ENCODE measurements around the gene ACOXL. TPM values are rescaled to one million over a fixed set of nuclear protein-coding genes. Genes with fewer than 3 reads are reported as not detected.

The ACOXL gene
- total and polyA plus RNA-seq, 2 donors (not counting 3 experiments of a cell fraction or from before 2014, with no cell fraction given): not detected

DNA sequence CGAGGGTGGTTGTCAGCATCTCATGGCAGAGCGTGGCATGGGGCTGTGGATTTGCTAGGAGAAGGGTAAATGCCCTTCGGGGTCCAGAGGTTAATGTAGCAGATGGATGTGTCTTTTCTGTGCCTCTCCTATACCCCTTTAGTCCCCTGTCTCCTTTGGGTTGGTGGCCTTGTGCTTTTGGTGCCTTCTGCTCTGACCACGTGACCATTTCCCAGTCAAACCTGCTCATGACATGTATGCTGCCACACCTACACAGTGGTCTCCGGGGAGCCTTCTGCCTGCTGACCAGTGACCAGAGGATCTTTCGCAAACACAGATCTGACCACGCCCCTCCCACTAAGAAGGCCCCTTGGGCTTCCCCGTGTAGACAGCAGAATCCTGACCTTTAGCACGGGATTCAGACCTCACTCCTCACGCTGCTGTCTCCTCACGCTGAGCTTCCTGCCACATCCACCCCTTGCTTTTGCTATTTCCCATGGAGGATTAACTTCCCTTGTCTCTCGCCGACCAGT lies 116.2 kb downstream of the ACOXL start:
- Histone ChIP-seq H3K9me1 (replicated peaks; ENCODE audit: control insufficient read depth, extremely low read depth, insufficient read depth, low read length) (no peaks in the 10 kb centered on the region), H3K4me1 (ENCODE audit: control insufficient read depth, extremely low read depth, insufficient read depth, low read length) (no peaks in the 10 kb centered on the region), H3K9me3 (replicated peaks; ENCODE audit: control insufficient read depth, insufficient read depth, low read length) (no peaks in the 10 kb centered on the region), H3K27ac (ENCODE audit: insufficient read depth, low read depth, low read length) (no peak overlapping the region), H4K20me1 (replicated peaks; ENCODE audit: control insufficient read depth, extremely low read depth, insufficient read depth, low read length) (no peaks in the 10 kb centered on the region), H2AFZ (ENCODE audit: low read depth, low read length) (no peak overlapping the region), H3K9ac (replicated peaks; ENCODE audit: extremely low read depth, insufficient read depth, low read length) (no peak overlapping the region), H3K4me3 (replicated peaks in 1 of 3; ENCODE audit: insufficient read depth in 1 of 3, low read depth in 1 of 3, low read length in 3 of 3) (no peak overlapping the region), H3K4me2 (ENCODE audit: insufficient read depth, low read length) (no peak overlapping the region), H3K27me3 (ENCODE audit: control insufficient read depth in 2 of 2, insufficient read depth in 2 of 2, low read length in 2 of 2) (peaks cover 3 to 7% of the 10 kb centered on the region in 2 experiments), H3K36me3 (ENCODE audit: control insufficient read depth in 2 of 2, extremely low read depth in 1 of 2, insufficient read depth in 2 of 2, low read length in 2 of 2) (no peaks in the 10 kb centered on the region), H3K79me2 (ENCODE audit: control insufficient read depth, insufficient read depth, low read length) (no peaks in the 10 kb centered on the region)
- dilution Hi-C loops (cut with MboI; ENCODE audit: extremely low pct_ligation_motif_present, low sequenced_read_pairs): no loop called here
- no peak for TF ChIP-seq FOS (IDR thresholded peaks at IDR 0.05; ENCODE audit: borderline replicate concordance, insufficient read depth, low read length)
- TF ChIP-seq JUN (IDR thresholded peaks at IDR 0.05; ENCODE audit: borderline replicate concordance, insufficient read depth, insufficient read length, low read depth): no peak
- TF ChIP-seq MYC (IDR thresholded peaks at IDR 0.05; ENCODE audit: low read depth, low read length): no peak
- TF ChIP-seq, protein P1, sequence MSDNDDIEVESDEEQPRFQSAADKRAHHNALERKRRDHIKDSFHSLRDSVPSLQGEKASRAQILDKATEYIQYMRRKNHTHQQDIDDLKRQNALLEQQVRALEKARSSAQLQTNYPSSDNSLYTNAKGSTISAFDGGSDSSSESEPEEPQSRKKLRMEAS (IDR thresholded peaks at IDR 0.05; ENCODE audit: insufficient read depth, insufficient read length): no peak
- no peak for TF ChIP-seq EZH2 (IDR thresholded peaks at IDR 0.05; ENCODE audit: borderline replicate concordance, low read depth, low read length, severe bottlenecking)
- TF ChIP-seq POLR2A (IDR thresholded peaks at IDR 0.05; ENCODE audit: low read depth, low read length): no peak
- TF ChIP-seq GATA2 (IDR thresholded peaks at IDR 0.05; ENCODE audit: insufficient read depth, insufficient read length, low read depth, low read length): no peak
- TF ChIP-seq, protein P2, sequence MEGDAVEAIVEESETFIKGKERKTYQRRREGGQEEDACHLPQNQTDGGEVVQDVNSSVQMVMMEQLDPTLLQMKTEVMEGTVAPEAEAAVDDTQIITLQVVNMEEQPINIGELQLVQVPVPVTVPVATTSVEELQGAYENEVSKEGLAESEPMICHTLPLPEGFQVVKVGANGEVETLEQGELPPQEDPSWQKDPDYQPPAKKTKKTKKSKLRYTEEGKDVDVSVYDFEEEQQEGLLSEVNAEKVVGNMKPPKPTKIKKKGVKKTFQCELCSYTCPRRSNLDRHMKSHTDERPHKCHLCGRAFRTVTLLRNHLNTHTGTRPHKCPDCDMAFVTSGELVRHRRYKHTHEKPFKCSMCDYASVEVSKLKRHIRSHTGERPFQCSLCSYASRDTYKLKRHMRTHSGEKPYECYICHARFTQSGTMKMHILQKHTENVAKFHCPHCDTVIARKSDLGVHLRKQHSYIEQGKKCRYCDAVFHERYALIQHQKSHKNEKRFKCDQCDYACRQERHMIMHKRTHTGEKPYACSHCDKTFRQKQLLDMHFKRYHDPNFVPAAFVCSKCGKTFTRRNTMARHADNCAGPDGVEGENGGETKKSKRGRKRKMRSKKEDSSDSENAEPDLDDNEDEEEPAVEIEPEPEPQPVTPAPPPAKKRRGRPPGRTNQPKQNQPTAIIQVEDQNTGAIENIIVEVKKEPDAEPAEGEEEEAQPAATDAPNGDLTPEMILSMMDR (IDR thresholded peaks at IDR 0.05; ENCODE audit: extremely low read depth in 1 of 2, insufficient read depth in 1 of 2, low read depth in 1 of 2, low read length in 2 of 2): no peak
- TF ChIP-seq POLR2AphosphoS5 (IDR thresholded peaks at IDR 0.05; ENCODE audit: insufficient read depth, low read depth, low read length): no peak
- FAIRE-seq: no peak
- DNase-seq (ENCODE audit: low read depth, low spot score): no peak
- no TSS peak for BruUV-seq (replicated peaks)
- intact Hi-C loops (cut with micrococcal nuclease): no loop called here
- CTCF ChIA-PET: interaction anchor here (0.8 kb wide), 1 partner anchor 10 kb away, joined by 3 read pairs; no protein-coding TSS in a partner anchor
- POLR2A ChIA-PET: no interaction called here
